Skin of body (tissue), 2 donors: ENCODE results near the gene FBXO45. TPM values are rescaled to one million over a fixed set of nuclear protein-coding genes. Genes with fewer than 3 reads are reported as not detected.
A peak's percentile ranks its signal among the peaks of the same experiment; 100 is the strongest.
"Not testable (repeated sequence)": the region's sequence is repeated elsewhere in the genome, so short reads cannot be mapped to it uniquely, and the experiment has no call there.

Experiments used
- DNase-seq: peaks from one replicate; lab custom pipeline; 2025; lab: John Stamatoyannopoulos, UW
- total RNA-seq: library from RNA; depleted of rRNA; stranded (reverse); fragments of >200 nt; gene quantifications from one replicate; pipeline ENCODE4 v1.2.3, GENCODE V29; 2014

FBXO45 gene
- 15.0 TPM for total RNA-seq

DNA sequence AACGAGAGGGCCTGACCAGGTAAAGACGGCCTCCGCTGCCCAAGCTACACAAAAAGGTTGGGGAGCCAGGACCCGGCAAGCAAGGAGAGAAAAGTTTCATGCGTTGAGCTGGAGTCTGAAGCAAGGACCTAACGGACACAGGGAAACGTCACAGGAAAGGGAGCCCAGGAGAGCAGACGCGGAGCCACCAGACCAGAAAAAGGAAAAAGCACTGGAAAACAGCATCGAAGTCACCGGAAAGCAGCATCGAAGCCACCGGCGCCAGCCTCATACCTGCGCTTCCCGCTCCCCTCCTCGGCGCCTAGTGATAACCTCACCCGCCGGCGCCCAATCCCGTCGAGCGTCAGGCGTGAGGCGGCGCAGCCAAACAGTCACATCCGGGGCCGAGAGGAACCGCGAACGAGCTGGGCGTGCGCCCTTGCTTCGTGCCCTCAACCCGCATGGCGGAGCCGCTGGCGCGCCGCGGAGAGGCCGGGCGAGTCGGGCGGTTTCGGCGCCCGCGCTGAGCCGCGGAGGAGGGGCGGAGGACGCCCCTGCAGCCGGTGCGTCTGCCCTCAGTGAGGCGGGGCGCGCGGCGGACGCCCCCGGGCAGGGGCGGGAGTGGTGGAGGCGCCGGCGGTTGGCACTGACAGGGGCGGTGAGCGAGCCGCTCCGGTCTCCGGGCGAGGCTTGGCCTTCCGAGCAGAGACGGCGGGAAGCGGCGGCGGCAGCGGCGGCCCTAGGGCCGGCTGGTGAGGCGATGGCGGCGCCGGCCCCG lies at the start of gene FBXO45, which contains the start of gene WDR53:
FBXO45 (plus strand) TSS at position 415 of the 757 bp plus-strand sequence; CDS start at position 740, 325 bp downstream.
WDR53 (minus strand) TSS at position 309 of the 757 bp plus-strand sequence. CDS start 7,079 bp downstream, outside the sequence.
- DNase-seq, result peak; percentile 93

DNA sequence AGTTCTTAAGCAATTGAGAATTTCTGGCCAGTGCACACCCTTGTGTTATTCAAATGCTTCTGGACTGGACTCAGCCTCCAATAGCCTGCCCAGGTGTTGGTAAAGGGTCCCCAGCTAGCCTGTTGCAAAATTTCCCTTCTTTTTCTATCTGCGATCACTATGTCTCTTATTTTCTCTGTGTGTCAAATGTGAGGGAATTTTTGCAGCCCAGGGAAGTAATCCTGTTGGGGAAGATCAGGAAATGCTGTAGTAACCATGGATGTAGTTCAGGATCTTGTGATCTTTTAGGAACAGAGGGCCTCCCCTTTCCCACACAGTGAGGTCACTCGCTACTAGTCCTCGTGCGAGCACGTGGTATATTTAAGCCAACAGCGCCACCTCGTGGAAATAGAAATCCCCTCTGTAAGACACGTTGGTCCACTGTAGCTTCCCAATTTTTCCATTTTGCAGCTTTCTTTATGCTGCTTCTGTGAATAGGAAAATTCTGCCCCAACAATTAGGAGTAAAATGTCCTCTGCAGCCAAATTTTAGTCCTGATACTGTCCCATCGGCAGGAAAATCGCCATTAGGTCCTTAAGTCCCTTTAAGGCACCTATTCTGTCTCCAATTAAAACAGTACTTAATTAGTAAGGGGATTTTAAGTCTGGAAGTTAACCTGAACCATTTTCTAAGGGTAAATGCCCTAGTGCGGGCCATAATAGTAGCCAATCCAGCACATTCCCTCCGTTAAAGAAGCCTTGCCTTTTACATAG lies 49.3 kb upstream of the FBXO45 start:
- DNase-seq, result no peak

DNA sequence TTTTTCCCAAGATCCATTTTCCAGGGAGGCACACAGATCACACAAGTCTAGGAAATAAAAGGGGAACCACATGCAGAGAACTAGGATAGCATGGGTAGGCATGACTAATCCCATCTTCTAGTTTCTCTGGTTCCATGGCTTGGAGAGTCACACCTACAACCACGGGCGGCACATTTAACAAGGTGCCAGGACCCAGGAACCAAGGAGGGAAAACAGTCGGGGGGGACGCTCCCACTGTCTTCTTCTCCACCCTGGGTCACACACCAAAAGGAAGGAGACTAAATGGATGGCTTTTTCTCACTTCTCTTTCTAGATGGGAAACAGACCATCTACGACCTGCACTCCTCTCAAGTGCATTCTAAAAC lies 48.8 kb upstream of the FBXO45 start:
- DNase-seq, result no peak

GRCh38 chr3:196521291-196521690 lies 47.2 kb upstream of the FBXO45 start:
- not testable (repeated sequence) for DNase-seq

DNA sequence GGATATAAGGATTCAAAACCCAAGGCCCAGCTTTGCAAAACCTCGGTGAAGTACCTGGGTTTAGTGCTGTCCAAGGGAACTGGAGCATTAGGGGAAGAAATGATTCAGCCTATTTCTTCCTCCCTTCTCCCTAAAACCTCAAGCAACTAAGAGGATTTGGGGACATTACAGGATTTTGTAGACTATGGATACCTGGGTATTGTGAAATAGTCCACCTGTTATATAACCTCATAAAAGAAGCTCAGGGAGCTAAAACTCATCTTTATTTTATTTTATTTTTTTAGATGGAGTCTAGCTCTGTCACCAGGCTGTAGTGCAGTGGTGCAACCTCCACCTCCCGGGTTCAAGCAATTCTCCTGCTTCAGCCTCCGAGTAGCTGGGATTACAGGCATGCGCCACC lies 44.6 kb upstream of the FBXO45 start:
- no peak for DNase-seq

- DNase-seq, result no peak
Observed at GRCh38 chr3:196524527-196524926, 43.9 kb upstream of the FBXO45 start.

DNA sequence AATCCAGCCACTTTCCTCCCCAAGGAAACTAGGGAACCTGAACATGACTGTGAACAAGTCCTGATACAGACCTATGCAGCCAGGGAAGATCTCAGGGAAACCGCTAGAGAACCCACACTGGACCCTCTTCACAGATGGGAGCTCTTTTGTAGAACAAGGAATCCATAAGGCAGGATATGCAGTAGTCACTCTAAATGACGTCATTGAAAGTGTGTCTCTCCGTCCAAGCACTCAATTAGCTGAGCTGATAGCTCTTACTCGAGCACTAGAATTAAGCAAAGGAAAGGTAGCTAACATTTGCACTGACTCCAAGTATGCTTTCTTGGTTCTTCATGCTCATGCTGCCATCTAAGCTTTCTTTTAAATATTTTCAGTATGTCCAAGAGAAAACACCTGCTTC lies 43.3 kb upstream of the FBXO45 start:
- DNase-seq, result no peak

DNA sequence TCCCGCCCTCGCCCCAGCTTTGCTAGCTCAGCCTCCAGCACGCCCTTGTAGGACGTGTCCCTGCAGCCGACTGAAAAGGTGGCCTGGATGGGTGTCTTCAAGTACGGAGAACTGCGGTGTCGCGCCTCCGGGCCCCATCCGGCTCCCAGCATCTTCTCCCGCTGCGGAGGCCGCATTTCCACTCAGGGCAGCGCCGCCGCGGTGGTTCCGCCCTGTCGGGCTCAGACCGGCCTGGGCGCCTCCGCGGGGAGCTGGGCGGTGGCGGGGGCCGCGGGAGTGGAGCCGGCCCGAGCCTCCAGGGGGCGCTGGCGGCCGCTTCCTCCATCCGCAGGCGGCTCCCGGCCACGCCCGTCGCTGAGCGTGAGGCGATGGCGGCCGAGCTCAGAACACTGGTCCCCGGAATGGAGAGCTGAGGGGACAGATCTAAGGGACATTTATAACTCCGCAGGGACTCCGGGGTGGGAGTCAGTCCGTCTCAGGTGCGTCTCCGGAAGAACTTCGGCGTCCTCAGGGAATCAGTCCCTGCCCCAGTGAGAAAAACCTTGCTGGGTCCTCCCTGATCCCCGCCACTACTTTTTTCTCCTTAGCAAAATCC lies 39.7 kb upstream of the FBXO45 start:
- peak; percentile 22 for DNase-seq

DNA sequence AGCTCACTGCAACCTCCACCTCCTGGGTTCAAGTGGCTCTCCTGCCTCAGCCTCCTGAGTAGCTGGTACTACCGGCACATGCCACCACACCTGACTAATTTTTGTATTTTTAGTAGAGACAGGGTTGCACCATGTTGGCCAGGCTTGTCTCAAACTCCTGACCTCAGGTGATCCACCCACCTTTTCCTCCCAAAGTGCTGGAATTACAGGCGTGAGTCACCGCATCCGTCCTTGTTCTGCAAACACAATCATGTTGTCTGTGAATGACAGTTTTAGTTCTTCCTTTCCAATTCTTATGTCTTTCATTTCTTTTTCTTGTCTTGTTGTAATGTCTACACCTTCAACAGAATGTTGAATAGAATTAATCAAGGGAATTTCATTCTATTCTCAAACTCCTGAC lies 37.0 kb upstream of the FBXO45 start:
- no peak for DNase-seq

- DNase-seq, result no peak
Observed at GRCh38 chr3:196533260-196533681, 35.2 kb upstream of the FBXO45 start.

GRCh38 chr3:196537319-196537984 lies 31.0 kb upstream of the FBXO45 start:
- DNase-seq, result no peak

GRCh38 chr3:196541684-196542445 lies 26.6 kb upstream of the FBXO45 start:
- DNase-seq, result no peak

- no peak for DNase-seq
Observed at GRCh38 chr3:196544491-196544992, 23.9 kb upstream of the FBXO45 start.

GRCh38 chr3:196546537-196546936 lies 21.9 kb upstream of the FBXO45 start:
- no peak for DNase-seq

DNA sequence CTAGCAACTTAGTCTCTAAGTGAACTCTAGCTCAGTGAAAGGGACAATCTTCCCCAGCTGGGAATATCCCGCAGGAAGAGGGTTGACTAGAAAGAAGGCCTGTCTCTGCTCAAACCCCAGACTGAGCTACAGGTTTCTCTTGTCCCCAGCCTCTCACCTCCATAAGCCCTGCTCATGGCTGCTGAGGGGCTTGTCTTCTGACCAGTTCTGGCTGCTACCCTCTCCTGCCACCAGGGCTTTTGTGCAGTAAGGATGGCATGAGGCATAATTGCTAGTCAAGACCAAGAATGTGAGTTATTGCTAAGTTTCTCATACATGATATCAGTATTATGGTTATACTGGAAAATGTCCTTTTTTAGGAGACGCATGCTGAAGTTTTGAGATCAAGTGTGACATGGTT lies 21.4 kb upstream of the FBXO45 start:
- no peak for DNase-seq

DNA sequence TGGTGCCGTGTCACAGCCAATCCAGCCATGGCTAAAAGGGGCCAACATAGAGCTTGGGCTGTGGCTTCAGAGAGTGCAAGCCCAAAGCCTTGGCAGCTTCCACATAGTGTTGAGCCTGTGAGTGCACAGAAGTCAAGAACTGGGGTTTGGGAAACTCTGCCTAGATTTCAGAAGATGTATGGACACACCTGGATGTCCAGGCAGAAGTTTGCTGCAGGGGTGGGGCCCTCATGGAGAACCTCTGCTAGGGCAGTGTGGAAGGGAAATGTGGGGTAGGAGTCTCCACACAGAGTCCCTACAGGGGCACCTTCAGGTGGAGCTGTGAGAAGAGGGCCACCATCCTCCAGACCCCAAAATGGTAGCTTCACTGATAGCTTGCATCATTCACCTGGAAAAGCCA lies 19.1 kb upstream of the FBXO45 start:
- DNase-seq, result not testable (repeated sequence)

DNA sequence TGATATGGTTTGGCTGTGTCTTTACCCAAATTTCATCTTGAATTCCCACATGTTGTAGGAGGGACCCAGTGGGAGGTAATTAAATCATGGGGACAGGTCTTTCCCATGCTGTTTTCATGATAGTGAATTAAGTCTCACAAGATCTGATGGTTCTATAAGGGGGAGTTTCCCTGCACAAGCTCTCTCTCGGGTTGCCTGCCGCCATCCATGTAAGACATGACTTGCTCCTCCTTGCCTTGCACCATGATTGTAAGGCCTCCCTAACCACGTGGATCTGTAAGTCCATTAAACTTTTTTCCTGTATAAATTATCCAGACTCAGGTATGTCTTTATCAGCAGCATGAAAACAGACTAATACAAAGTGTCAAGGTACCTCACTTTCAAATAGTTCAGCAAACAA lies 18.3 kb upstream of the FBXO45 start:
- not testable (repeated sequence) for DNase-seq

GRCh38 chr3:196552253-196552652 lies 16.2 kb upstream of the FBXO45 start:
- DNase-seq, result no peak

- DNase-seq, result no peak
Observed at GRCh38 chr3:196553551-196553950, 14.9 kb upstream of the FBXO45 start.

- no peak for DNase-seq
Observed at GRCh38 chr3:196554205-196554604, 14.3 kb upstream of the FBXO45 start.

DNA sequence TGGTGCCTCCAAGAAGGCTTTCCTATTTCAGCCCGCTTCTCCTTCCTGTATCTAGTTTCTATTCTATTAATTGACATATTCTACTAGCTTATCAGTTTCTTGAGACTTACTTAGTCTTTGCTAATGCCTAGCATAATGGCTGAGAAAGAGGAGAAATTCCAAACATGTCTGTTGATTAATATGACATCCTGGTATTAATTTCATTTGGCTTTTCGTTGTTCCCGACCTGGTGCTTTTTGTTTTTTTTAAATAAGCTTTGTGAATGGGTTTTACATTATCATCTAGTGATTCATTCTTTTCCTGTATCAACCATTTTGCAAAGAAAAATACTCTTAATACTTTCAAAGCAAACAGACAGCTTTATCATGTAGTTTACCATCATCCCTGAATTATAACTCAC lies 13.2 kb upstream of the FBXO45 start:
- no peak for DNase-seq
